GM21447 (cell line): ENCODE data around the gene CLSTN2.

Experiments
- ATAC-seq: cut with Tn5 transposase; IDR thresholded peaks from one replicate; pipeline ENCODE4 v1.9.1; 2021; ENCODE audit not compliant: unreplicated experiment

The CLSTN2 gene

GRCh38 chr3:140323561-140323960 is 388.6 kb downstream of the CLSTN2 start:
- ATAC-seq: no peak

- ATAC-seq: no peak
Measured at GRCh38 chr3:140332131-140332530, 397.1 kb downstream of the CLSTN2 start.

- no peak for ATAC-seq
Measured at GRCh38 chr3:140334132-140334929, 399.3 kb downstream of the CLSTN2 start.

DNA sequence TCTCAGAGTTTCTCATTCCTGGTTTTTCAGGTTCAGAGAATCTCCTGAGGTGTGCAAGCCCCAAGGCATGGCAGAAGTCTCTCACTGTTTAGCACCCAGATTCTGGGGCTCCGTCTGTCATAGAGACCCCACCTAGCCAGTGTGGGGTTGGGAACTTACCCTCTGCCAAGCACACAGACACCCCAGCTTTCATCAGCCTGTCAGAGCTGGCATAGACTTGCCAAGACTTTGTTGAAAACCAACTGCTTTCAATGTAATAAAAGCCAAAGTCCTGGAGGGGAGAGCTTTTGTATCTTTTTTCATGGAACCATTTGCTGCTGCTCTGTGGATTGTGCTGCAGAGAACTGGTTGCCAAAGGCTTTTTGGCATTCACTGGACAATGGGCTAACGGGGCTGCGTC is 401.5 kb downstream of the CLSTN2 start:
- ATAC-seq: no peak

- ATAC-seq: no peak
Measured at GRCh38 chr3:140338916-140339315, 403.9 kb downstream of the CLSTN2 start.

GRCh38 chr3:140341203-140341602 is 406.2 kb downstream of the CLSTN2 start:
- no peak for ATAC-seq

GRCh38 chr3:140341817-140342403 is 406.9 kb downstream of the CLSTN2 start:
- no peak for ATAC-seq

GRCh38 chr3:140342668-140343067 is 407.7 kb downstream of the CLSTN2 start:
- ATAC-seq: no peak

GRCh38 chr3:140343211-140344081 is 408.5 kb downstream of the CLSTN2 start:
- no peak for ATAC-seq

- no peak for ATAC-seq
Measured at GRCh38 chr3:140344082-140344454, 409.1 kb downstream of the CLSTN2 start.

GRCh38 chr3:140344601-140345205 is 409.7 kb downstream of the CLSTN2 start:
- ATAC-seq: no peak

- ATAC-seq: no peak
Measured at GRCh38 chr3:140347151-140347550, 412.2 kb downstream of the CLSTN2 start.

DNA sequence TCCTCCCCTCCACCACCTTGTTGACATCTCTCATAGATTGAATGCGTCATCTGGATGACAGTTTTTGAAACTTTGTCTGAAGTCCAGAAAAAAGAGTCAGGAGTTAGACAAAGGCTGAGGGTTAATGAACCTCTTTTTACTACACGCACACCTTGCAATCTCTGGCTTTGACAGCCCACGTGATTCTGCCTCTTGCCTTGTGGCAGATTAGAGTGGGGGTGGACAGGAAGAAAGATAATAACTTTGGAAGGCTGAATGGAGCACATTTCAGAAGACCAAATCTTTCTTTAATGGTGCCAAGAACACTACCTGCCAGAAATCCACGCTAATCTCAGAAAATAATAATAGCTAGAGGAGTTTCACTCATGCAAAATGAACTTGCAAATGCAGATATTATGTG is 415.0 kb downstream of the CLSTN2 start:
- no peak for ATAC-seq

DNA sequence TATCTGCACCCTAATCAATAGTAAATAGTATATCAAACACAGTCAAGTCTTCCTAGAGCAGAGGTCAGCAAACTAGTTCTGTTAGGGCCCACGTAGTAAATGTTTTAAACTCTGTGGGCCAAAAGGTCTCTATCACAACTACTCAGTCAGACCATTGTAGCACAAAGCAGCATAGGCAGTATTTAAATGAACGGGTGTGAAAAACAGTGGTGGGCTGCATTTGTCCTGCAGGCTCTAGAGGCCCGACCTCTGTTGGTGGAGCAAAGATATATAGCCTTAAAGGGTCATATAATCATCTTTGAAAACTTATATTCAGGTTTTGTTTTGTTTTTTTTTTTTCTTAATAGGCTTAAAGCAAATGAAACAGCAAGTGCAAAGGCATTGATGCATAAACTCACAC is 416.5 kb downstream of the CLSTN2 start:
- no peak for ATAC-seq

GRCh38 chr3:140355481-140355880 is 420.5 kb downstream of the CLSTN2 start:
- ATAC-seq: no peak

DNA sequence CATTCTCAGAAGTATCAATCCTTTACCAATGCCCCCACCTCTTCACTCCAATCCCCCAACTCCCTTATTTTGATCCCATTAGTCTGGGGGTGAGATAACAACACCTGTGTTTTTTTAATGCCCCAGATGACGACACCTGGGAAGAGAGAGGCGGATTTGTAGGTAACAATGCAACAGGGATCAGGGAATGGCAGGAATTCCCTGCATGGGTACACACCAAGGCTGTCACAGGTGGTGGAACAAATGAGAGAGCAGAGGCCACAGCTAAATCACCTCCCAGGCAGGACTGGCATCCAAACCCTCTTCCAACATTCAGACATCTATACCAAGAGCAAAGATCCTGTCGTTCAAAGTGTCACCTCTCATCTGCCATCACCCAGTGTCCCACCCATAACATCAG is 423.7 kb downstream of the CLSTN2 start:
- ATAC-seq: no peak

- ATAC-seq: no peak
Measured at GRCh38 chr3:140359233-140359995, 424.4 kb downstream of the CLSTN2 start.

GRCh38 chr3:140360332-140360731 is 425.3 kb downstream of the CLSTN2 start:
- ATAC-seq: no peak

GRCh38 chr3:140363801-140364200 is 428.8 kb downstream of the CLSTN2 start:
- ATAC-seq: no peak

DNA sequence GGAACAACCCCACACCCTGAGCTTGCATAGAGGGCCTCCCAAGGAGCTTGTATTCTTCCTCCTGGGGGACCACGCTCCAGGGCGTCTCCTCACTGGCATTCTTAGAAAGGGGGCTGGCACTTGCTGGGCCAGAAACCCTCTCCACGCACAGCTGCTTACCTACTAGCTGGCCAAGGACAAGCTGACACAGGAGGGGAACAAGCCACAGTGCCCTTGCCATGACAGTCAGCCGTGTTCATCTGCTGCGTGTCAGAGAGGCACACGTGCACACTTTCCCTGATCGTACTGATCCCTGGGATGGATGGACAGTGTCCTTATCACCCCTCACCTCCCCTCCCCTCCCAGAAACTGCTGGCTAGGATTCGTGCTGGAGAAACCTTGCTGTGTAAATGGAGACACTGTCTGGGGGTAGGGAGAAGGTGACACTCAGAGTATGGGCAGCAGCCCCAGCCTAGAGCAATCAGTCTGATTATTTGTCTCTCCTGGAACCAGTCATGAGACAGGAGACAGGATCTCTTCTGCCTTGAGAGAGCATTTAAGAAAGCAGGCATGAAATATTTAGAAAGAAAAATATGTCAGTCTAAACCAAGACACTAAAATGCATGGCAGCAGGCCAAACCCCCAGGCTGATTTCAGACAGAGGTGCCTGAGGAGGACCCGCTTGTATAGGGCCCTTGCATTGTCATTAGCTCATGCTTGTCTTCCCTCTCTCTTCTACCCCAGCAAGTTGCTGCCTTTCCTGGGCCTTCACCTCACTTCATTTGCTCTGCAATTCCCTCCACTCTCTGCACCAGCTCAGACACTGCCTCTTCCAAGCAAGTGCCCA is 431.1 kb downstream of the CLSTN2 start:
- no peak for ATAC-seq
